NCI-H2196 (cell line): ENCODE measurements around the gene MAP1LC3B2.
"Not testable (repeated sequence)": the region's sequence is repeated elsewhere in the genome, so short reads cannot be mapped to it uniquely, and the experiment has no call there.

ENCODE experiments used
- DNase-seq: peaks from one replicate; lab custom pipeline; 2025; ENCODE audit not compliant: unreplicated experiment; lab: John Stamatoyannopoulos, UW

The MAP1LC3B2 gene

GRCh38 chr12:116556964-116557698, 2.0 kb upstream of the MAP1LC3B2 start:
- no peak for DNase-seq

DNA sequence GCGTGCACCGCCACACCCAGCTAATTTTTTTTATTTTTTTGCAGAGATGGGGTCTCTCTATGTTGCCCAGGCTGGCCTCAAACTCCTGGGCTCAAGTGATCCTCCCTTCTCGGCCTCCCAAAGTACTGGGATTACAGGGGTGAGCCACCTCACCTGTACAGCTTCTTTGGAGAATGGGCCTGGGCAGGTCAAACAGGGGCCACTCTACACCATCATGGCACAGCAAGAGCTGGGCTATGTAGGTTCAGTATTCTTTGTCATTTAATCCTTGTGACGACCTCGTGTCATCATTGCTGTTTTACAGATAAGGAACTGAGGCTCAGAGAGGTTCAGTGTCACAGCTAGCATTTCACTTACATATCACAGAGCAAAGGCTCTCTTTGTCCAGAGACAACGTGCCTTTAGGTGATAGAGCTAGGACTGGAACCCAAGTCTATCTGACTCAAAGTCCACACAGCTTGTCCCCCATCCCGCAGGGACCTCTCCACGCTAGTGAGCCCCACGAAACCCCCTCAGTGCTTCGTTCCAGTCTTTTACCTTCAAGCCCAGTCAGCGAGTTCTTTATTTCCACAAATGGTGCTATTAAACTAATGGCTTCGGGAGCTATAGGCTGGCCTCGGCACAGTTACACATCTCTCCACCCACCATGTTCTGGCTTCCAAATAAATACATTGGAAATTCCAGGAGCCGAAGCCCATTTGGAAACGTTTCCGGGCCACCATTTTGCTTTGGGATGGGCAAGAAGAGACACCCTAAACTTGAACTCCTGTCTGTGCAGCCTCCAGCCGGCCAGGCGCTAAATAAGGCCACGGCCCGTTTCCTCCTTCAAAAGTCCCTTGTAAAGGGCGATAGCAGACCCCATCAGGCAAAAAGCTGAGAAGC, 660 bp upstream of the MAP1LC3B2 start:
- DNase-seq = no peak

- DNase-seq = no peak
Measured at GRCh38 chr12:116561181-116561821, 2.1 kb downstream of the MAP1LC3B2 start.

- DNase-seq = no peak
Measured at GRCh38 chr12:116562090-116562489, 2.9 kb downstream of the MAP1LC3B2 start.

DNA sequence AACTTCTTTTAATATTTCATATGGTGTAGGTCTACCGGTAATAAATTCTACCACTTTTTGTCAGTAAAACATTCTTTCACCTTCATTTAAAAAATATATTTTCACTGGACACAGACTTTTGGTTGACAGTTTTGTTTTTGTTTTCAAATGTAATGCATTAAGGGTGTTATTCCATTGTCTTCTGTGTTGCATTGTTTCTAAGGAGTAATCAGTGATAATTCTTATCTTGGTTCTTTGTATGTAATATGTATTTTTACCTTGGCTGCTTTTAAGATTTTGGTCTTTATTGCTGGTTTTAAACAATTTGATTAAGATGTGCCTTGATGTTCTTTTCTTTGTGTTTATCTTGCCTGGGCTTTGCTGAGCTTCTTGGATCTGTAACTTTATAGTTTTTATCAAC, 4.1 kb downstream of the MAP1LC3B2 start:
- DNase-seq = no peak

DNA sequence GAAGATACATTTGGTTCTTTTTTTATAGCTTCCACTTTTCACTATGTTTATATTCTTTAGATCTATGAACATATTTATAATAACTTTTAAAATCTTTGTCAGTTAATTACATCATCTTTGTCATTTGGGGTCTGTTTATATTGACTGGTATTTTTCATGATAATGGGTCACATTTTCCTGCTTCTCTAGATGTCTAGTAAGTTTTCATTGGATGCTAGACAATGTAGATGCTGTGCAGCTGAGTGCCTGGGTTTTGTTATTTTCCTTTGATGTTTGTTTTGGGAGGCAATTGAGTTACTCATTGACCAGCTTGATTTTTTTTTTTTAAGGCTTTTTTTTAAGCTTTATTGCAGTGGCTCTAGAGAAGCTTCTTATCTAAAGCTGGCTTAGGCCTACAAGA, 4.9 kb downstream of the MAP1LC3B2 start:
- DNase-seq = no peak

GRCh38 chr12:116565221-116565620, 6.0 kb downstream of the MAP1LC3B2 start:
- DNase-seq = not testable (repeated sequence)

DNA sequence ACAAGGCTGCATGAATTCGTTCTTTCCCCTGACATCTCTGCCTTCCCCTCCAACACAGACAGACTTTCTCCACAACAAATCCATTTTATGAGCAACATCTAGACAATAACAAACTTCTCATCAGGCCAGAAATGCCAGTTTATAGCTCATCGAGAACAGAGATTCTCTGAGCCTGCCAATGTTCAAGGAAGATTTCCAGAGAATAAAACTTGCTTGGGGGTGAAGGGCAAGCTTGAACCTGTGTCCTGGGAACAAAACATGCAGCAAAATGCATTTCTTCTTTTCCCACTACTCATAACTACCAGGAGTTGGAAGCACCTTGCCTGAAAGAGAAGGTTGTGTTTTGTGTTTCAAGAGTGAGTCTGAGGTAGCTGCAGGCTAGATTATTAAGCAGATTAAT, 6.8 kb downstream of the MAP1LC3B2 start:
- DNase-seq = no peak

GRCh38 chr12:116568203-116568602, 9.0 kb downstream of the MAP1LC3B2 start:
- DNase-seq = no peak

DNA sequence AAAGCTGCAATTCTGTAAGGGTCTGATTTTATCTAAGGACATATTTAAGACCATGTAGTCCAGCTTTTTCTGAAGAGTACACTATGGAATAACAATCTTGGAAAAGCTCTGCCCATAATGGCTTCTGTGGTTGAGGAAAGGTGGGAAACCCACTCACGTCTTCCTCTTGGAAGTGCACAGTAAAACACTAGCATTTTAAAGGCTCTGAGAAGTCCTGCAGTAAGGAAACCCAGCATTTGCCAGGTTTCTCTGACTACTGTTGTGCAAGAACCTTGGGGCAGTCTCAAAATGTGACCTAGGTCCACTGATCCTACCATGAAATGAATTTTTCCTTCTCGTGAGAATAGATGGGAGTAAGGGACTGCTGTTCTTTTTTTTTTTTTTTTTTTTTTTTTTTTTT, 11.9 kb downstream of the MAP1LC3B2 start:
- DNase-seq = no peak

GRCh38 chr12:116573776-116574175, 14.6 kb downstream of the MAP1LC3B2 start:
- no peak for DNase-seq

- not testable (repeated sequence) for DNase-seq
Measured at GRCh38 chr12:116575754-116576153, 16.6 kb downstream of the MAP1LC3B2 start.

DNA sequence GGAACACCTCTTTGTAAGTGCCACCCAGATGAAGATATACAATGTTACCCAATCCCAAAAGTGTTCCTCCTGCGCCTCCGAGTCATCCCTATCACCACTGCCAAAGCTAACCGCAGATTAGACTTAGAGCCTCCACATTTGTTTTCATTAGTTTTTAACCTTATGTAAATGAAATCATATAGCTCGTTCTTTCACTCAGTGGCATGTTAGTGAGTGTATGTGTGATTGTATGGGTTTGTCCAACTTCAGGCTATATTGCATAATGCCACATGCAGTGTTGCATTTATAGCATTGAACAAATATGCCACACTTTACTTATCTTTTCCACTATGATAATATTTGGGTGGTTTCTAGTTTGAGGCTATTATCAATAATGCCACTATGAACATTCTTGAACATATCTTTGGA, 18.0 kb downstream of the MAP1LC3B2 start:
- DNase-seq = no peak

- DNase-seq = no peak
Measured at GRCh38 chr12:116578051-116578450, 18.9 kb downstream of the MAP1LC3B2 start.

DNA sequence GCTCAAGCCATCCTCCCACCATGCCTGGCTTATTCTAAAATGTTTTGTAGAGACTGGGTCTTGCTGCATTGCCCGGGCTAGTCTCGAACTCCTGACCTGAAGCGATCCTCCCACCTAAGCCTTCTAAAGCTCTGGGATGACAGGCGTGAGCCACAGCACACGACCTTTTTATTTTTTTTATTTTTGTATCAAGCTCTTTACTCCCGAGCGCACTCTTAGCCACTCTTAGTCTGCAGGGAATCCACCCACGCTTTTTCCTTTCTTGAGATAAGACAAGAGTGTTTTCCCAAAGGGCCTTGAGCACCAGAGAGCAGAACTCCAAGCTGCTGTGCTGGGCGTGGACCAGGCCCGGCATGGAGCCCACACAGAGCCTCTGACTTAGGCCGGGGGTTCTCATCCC, 23.4 kb downstream of the MAP1LC3B2 start:
- DNase-seq = no peak

- DNase-seq = no peak
Measured at GRCh38 chr12:116583129-116583694, 24.0 kb downstream of the MAP1LC3B2 start.

DNA sequence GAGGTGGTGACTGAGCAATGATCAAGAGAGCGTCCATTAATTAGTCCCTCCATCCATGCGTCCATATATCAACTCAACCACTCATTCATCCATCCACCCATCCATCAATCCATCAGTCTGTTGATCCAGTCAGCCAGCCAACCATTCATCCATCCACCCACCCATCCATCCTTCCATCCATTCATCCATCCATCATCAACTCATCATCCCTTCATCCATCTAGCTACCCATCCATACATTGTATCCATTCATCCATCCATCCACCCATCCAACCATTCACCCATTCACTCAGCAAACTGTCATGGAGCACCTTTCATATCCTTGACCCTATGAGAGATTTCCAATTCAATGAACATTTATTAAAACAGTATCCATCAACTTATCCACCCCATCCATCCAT, 28.1 kb downstream of the MAP1LC3B2 start:
- no peak for DNase-seq

DNA sequence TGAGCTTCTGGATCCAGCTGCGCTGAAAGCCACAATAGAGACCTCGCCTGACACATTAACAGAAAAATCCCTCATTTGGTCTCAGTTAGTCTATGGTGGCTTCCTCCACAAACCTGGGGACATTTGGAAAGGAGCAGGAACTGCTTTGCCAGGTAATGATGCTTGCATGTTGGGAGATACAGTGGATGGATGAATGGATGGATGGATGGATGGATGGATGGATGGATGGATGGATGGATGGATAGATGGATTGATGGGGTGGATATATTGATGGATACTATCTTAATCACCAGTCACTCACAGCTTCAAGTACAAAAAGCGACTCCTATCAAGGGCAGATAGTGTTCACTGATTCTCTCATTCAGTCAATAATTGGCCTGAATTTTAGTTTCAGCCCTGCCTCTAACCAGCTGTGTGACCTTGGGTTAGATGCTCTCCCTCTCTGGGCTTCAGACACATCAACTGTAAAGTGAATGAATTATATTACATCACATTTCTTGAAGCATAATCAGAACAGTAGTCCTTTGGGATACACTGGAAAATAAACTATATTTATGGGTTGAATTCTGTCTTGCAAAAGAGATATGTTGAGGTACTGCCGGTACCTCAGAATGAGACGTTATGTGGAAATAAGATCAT, 29.3 kb downstream of the MAP1LC3B2 start:
- DNase-seq = no peak

- no peak for DNase-seq
Measured at GRCh38 chr12:116589581-116589980, 30.4 kb downstream of the MAP1LC3B2 start.

GRCh38 chr12:116590561-116590960, 31.4 kb downstream of the MAP1LC3B2 start:
- no peak for DNase-seq
